ENCODE measurements around the gene THADA.

THADA gene

GRCh38 chr2:43333656-43334144 lies 262.1 kb downstream of the THADA start:
- no peaks in the 10 kb centered on the region for H3K36me3 ChIP-seq (ENCODE audit: control insufficient read depth, insufficient read depth, low read length)
- H3K9ac ChIP-seq (ENCODE audit: low read length), result no peak overlapping the region
- no peak overlapping the region for H3K4me3 ChIP-seq (ENCODE audit: low read length)
- H3K9me3 ChIP-seq (ENCODE audit: control insufficient read depth, low read length), result no peaks in the 10 kb centered on the region
- H3K27me3 ChIP-seq (ENCODE audit: control insufficient read depth, insufficient read depth, low read length), result no peaks in the 10 kb centered on the region
- H3K4me1 ChIP-seq (ENCODE audit: control insufficient read depth, insufficient read depth, low read length), result peaks cover 12% of the 10 kb centered on the region

DNA sequence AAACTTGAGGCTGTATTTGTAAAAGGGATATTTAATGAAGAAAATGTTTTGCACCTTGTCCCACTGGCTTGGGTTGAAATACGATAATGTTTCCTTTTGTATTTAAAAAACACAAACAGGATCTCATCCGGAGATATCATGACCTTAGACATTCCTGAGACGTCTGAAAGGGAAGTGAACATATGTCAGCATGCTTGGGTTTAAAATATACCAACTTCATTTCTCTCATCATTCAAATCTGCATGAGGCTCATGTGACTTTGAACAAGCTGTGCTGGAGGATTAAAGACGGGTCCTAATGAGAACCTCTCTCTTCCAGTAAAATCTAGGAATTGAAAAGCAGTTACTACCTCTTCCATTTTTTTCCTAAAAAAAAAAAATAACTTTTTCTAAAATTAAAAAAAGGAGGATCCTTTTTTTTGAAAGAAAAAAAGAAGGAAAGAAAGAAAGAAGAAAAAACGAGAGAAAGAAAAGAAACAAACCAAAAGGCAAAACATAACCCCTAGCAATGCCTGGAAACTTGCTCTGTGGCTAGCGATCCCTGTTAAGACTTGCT lies 262.7 kb downstream of the THADA start:
- no peaks in the 10 kb centered on the region for H3K9me3 ChIP-seq (ENCODE audit: control insufficient read depth, low read length)
- peaks cover 12% of the 10 kb centered on the region for H3K4me1 ChIP-seq (ENCODE audit: control insufficient read depth, insufficient read depth, low read length)
- no peaks in the 10 kb centered on the region for H3K36me3 ChIP-seq (ENCODE audit: control insufficient read depth, insufficient read depth, low read length)
- H3K4me3 ChIP-seq (ENCODE audit: low read length), result no peak overlapping the region
- no peaks in the 10 kb centered on the region for H3K27me3 ChIP-seq (ENCODE audit: control insufficient read depth, insufficient read depth, low read length)
- H3K9ac ChIP-seq (ENCODE audit: low read length), result no peak overlapping the region

DNA sequence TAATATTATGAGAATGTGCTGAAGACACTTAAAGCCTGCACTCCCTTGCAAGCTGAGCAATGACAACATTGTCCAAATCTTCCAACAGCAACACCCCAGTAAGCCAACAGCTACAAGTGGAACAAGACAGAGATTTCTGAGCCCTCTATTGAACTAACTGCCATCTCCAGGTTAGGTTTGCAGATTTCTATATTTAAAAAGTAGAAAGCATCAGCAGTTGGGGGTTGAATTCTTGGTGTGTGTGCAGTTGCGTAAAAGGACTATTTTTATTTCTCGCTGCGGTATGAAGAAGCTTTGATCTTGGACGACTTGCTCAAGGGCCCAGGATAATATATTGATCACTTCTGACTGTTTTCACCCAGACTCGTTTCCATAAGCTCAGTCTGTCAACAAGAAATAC lies 263.2 kb downstream of the THADA start:
- Histone ChIP-seq H3K36me3 (ENCODE audit: control insufficient read depth, insufficient read depth, low read length) (no peaks in the 10 kb centered on the region), H3K27me3 (ENCODE audit: control insufficient read depth, insufficient read depth, low read length) (no peaks in the 10 kb centered on the region), H3K9ac (ENCODE audit: low read length) (no peak overlapping the region), H3K4me3 (ENCODE audit: low read length) (no peak overlapping the region), H3K4me1 (ENCODE audit: control insufficient read depth, insufficient read depth, low read length) (peaks cover 12% of the 10 kb centered on the region), H3K9me3 (ENCODE audit: control insufficient read depth, low read length) (no peaks in the 10 kb centered on the region)

DNA sequence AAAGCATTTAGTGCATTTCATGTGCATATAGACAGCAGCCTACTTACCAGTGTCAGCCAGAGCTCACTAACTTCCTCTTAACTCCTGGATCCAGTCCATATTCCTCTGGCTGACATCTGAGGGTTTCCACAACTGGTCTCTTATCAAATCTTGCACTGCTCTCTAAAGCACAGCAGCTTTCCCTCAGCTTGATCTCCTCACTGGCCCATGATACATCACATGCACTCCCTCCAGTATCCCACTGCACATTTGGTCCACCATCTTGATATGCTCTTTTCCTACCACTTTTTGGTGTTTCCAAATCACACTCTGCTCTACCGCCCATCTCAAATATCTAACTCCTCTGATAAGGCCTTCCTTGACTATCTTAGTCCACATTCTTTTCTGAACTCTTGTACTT lies 264.4 kb downstream of the THADA start:
- Histone ChIP-seq H3K27me3 (ENCODE audit: control insufficient read depth, insufficient read depth, low read length) (no peaks in the 10 kb centered on the region), H3K9me3 (ENCODE audit: control insufficient read depth, low read length) (no peaks in the 10 kb centered on the region), H3K4me1 (ENCODE audit: control insufficient read depth, insufficient read depth, low read length) (peaks cover 12% of the 10 kb centered on the region), H3K4me3 (ENCODE audit: low read length) (no peak overlapping the region), H3K9ac (ENCODE audit: low read length) (no peak overlapping the region), H3K36me3 (ENCODE audit: control insufficient read depth, insufficient read depth, low read length) (no peaks in the 10 kb centered on the region)

DNA sequence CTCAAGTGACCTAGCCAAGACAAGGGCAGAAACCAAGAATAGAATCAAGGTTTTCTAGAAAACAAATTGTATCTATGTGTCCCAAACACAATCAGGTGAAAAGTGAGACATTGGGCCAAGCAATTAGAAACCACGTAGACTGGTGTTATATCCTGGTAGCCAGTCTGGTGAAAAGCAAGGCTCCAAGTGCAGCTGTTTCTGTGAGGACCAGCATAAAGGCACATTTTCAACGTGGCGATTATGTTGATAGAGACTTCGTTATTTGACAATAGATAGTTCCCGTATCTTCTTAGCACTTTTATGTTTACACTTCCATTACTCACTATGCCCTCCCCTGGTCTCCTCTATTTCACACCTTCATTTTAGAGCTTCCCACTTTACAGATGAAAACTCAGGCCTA lies 266.2 kb downstream of the THADA start:
- Histone ChIP-seq H3K36me3 (ENCODE audit: control insufficient read depth, insufficient read depth, low read length) (no peaks in the 10 kb centered on the region), H3K4me3 (ENCODE audit: low read length) (no peak overlapping the region), H3K27me3 (ENCODE audit: control insufficient read depth, insufficient read depth, low read length) (no peaks in the 10 kb centered on the region), H3K9me3 (ENCODE audit: control insufficient read depth, low read length) (no peaks in the 10 kb centered on the region), H3K4me1 (ENCODE audit: control insufficient read depth, insufficient read depth, low read length) (peaks cover 12% of the 10 kb centered on the region), H3K9ac (ENCODE audit: low read length) (no peak overlapping the region)

- no peak overlapping the region for H3K9ac ChIP-seq (ENCODE audit: low read length)
- H3K27me3 ChIP-seq (ENCODE audit: control insufficient read depth, insufficient read depth, low read length), result no peaks in the 10 kb centered on the region
- no peaks in the 10 kb centered on the region for H3K9me3 ChIP-seq (ENCODE audit: control insufficient read depth, low read length)
- peaks cover 12% of the 10 kb centered on the region for H3K4me1 ChIP-seq (ENCODE audit: control insufficient read depth, insufficient read depth, low read length)
- no peak overlapping the region for H3K4me3 ChIP-seq (ENCODE audit: low read length)
- H3K36me3 ChIP-seq (ENCODE audit: control insufficient read depth, insufficient read depth, low read length), result no peaks in the 10 kb centered on the region
Observed at GRCh38 chr2:43328832-43329231, 267.0 kb downstream of the THADA start.

DNA sequence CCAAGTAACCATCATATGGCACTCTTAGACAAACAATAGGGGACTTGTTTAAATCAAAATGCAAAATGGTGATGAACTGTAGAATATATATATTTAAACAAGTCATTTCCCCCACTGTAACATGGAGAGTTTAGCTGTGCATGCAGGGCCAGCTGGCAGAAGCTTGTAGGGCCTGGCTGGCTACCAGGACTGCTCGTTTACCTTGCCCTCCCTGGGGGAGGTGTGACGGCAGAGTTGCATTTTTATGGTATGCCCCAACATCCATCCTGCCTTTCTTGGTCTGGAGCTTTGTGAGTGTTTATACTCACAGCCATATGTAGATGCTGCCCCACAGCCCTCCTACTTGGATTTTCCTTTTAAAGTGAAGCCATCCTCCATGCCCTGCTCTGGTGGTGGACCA lies 267.7 kb downstream of the THADA start:
- Histone ChIP-seq H3K36me3 (ENCODE audit: control insufficient read depth, insufficient read depth, low read length) (no peaks in the 10 kb centered on the region), H3K9ac (ENCODE audit: low read length) (no peak overlapping the region), H3K9me3 (ENCODE audit: control insufficient read depth, low read length) (no peaks in the 10 kb centered on the region), H3K4me1 (ENCODE audit: control insufficient read depth, insufficient read depth, low read length) (peaks cover 12% of the 10 kb centered on the region), H3K4me3 (ENCODE audit: low read length) (no peak overlapping the region), H3K27me3 (ENCODE audit: control insufficient read depth, insufficient read depth, low read length) (no peaks in the 10 kb centered on the region)

DNA sequence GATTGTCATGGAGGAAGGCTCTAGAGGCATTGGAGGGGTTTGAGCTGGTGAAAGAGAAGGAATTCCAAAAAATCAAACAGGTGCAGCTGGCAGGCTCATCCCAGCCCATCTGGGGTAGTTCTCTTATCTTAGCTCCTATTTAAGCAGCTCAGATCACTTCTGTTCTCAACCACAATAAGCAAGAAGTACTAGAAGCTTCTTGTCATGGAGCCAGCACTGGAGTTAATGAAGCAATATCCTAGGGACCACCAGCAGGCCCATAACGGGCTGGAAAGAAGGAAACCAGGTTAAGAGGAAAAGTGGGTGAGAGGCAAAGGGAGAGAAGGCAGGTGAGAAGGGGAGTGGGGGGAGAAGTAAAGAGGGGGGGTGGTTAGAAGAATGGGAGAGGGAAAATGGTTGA lies 268.7 kb downstream of the THADA start:
- Histone ChIP-seq H3K4me1 (ENCODE audit: control insufficient read depth, insufficient read depth, low read length) (peaks cover 12% of the 10 kb centered on the region), H3K9me3 (ENCODE audit: control insufficient read depth, low read length) (no peaks in the 10 kb centered on the region), H3K4me3 (ENCODE audit: low read length) (no peak overlapping the region), H3K9ac (ENCODE audit: low read length) (no peak overlapping the region), H3K27me3 (ENCODE audit: control insufficient read depth, insufficient read depth, low read length) (no peaks in the 10 kb centered on the region), H3K36me3 (ENCODE audit: control insufficient read depth, insufficient read depth, low read length) (no peaks in the 10 kb centered on the region)

DNA sequence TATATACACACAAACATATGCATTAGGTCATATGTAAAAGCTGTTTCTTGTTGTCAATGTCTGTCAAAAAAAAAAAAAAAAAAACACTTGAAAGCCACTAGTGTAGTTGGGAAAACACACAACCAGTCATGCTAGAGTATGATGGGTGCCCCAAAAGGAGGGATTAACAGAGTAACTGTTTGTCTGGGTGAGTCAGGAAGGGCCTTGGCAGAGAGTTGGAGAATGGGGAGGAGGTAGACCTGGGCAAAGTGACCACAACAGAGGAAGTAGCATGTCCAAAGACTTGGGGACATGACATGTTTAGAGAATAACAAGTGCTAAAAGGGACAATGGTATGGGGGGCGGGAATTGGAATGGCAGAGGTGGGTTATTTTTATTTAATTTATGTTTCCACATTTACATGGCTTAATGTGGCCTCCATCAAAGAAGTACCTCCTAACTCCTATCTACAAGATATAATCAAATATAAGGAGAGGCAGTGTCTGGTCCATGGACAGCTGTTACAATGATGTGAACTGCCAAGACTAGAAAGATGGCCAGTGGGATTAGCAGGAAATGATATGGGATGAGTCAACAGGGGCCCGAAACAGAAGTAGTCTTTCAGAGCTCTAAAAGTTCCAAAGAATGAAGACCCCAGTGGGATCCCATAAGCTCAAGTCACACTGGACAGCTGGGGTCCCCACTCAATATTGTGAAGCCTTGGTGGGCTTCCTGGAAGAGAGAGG lies 269.6 kb downstream of the THADA start:
- no peaks in the 10 kb centered on the region for H3K27me3 ChIP-seq (ENCODE audit: control insufficient read depth, insufficient read depth, low read length)
- no peak overlapping the region for H3K4me3 ChIP-seq (ENCODE audit: low read length)
- H3K4me1 ChIP-seq (ENCODE audit: control insufficient read depth, insufficient read depth, low read length), result peaks cover 8% of the 10 kb centered on the region
- H3K9me3 ChIP-seq (ENCODE audit: control insufficient read depth, low read length), result no peaks in the 10 kb centered on the region
- H3K36me3 ChIP-seq (ENCODE audit: control insufficient read depth, insufficient read depth, low read length), result no peaks in the 10 kb centered on the region
- H3K9ac ChIP-seq (ENCODE audit: low read length), result no peak overlapping the region

GRCh38 chr2:43325107-43325811 lies 270.6 kb downstream of the THADA start:
- Histone ChIP-seq H3K36me3 (ENCODE audit: control insufficient read depth, insufficient read depth, low read length) (no peaks in the 10 kb centered on the region), H3K4me3 (ENCODE audit: low read length) (no peak overlapping the region), H3K9ac (ENCODE audit: low read length) (no peak overlapping the region), H3K4me1 (ENCODE audit: control insufficient read depth, insufficient read depth, low read length) (peaks cover 6% of the 10 kb centered on the region), H3K27me3 (ENCODE audit: control insufficient read depth, insufficient read depth, low read length) (no peaks in the 10 kb centered on the region), H3K9me3 (ENCODE audit: control insufficient read depth, low read length) (no peaks in the 10 kb centered on the region)

DNA sequence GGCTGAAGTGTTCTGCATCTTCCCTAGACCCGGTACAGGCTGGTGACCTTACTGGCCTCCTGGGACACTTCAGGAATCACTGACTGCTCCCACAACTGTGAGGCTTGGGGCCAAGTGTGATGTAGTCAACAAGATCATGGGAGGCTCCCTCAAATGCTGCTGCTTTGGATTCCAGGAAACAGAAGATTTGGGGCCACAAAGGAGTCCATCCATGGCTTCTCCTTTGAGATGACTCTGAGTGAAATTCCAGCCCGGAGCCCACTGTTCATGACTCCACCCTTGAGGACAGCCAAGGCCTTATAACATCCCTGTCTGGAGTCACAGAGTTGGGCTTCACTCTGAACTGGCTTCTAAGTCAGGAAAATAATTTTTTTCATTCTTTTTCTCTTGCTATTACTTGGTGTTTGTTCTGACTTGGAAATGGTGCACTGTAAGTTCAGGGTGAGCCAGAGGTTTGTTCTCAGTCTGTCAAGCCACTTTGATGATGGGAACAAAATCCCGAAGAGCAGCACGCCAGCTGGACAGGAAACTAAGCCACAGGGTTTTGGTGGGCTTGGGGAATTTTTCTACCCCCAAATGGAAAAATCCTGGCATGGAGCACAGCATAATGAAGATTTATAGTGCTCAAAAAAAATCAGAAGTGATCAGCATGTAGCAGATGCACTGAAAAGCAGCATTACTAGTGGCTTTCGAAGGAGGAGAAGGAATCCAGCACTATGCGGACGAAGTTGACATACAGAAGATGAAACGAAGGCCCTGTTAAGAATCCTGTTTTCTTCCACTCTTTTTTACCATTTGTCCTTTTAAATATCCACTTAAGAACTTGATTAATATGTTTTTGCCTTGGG lies 271.4 kb downstream of the THADA start:
- H3K36me3 ChIP-seq (ENCODE audit: control insufficient read depth, insufficient read depth, low read length), result no peaks in the 10 kb centered on the region
- H3K4me1 ChIP-seq (ENCODE audit: control insufficient read depth, insufficient read depth, low read length), result no peaks in the 10 kb centered on the region
- H3K9me3 ChIP-seq (ENCODE audit: control insufficient read depth, low read length), result no peaks in the 10 kb centered on the region
- no peak overlapping the region for H3K4me3 ChIP-seq (ENCODE audit: low read length)
- no peak overlapping the region for H3K9ac ChIP-seq (ENCODE audit: low read length)
- no peaks in the 10 kb centered on the region for H3K27me3 ChIP-seq (ENCODE audit: control insufficient read depth, insufficient read depth, low read length)

DNA sequence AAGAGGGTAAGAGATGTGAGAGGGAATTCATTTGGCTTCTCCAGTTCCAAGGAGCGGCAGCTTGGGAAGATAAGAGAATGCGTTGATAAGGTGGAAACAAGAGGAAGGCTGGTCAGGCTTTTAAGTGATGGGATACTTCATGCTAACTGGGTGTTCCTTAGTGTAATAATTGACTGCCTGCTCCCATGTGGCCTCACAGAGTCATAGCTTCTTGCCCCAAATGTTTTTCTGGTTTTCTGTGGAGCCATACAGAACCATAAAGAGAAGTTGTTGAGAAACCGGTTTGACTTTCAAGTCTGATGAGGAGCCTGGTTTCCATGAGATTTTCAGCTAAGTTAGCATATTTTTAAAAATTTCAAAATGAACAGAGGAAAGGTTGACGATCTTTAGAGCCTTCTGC lies 272.0 kb downstream of the THADA start:
- Histone ChIP-seq H3K9me3 (ENCODE audit: control insufficient read depth, low read length) (no peaks in the 10 kb centered on the region), H3K27me3 (ENCODE audit: control insufficient read depth, insufficient read depth, low read length) (no peaks in the 10 kb centered on the region), H3K9ac (ENCODE audit: low read length) (no peak overlapping the region), H3K4me1 (ENCODE audit: control insufficient read depth, insufficient read depth, low read length) (no peaks in the 10 kb centered on the region), H3K4me3 (ENCODE audit: low read length) (no peak overlapping the region), H3K36me3 (ENCODE audit: control insufficient read depth, insufficient read depth, low read length) (no peaks in the 10 kb centered on the region)
